HCT116 (cell line): ENCODE data around the gene C11orf91. TPM values are rescaled to one million over a fixed set of nuclear protein-coding genes. Genes with fewer than 3 reads are reported as not detected.

Experiments used
- ATAC-seq: fragments of 200-7000 bp; cut with Tn5 transposase; 2 replicates; pipeline ENCODE4 v1.9.1; 2020; ENCODE audit warnings: mild to moderate bottlenecking, moderate library complexity
- BruUV-seq: library from RNA; stranded (reverse); fragments of 400-500 nt; replicated peaks from 2 replicates; lab custom pipeline; 2021; lab: Mats Ljungman, UMichigan
- CTCF ChIA-PET: fragments of 300-600 bp; sonication (Branson Sonifier 250); formaldehyde crosslinking; loops from one replicate; lab custom pipeline; 2021; ENCODE audit warnings: antibody characterized with exemption; lab: Charles Lee
- POLR2A ChIA-PET: fragments of 300-600, 350-600 bp; sonication (Branson Sonifier 250); formaldehyde crosslinking; loops from one replicate; lab custom pipeline; 2021; ENCODE audit warnings: antibody characterized with exemption; lab: Charles Lee
- RAD21 ChIA-PET, 2 experiments: fragments of 300-600 bp; sonication (Branson Sonifier 250); formaldehyde crosslinking; loops; one replicate each; lab custom pipeline; 2023; ENCODE audit warnings: low total read pairs in 2 of 2; ENCODE audit not compliant: uncharacterized antibody in 2 of 2, unreplicated experiment in 2 of 2, low non-redundant PET in 1 of 2; lab: Charles Lee
- DNase-seq: peaks from one replicate; pipeline ENCODE4 v3.0.0-alpha.2; 2010; ENCODE audit warnings: low read depth, low spot score
- H2AFZ ChIP-seq: fragments of 200-600 bp; shearing (Covaris generic), sonication (generic); 2 replicates; pipeline ENCODE4 v1.6.1; 2017; ENCODE audit warnings: low read depth, mixed run types, mixed read lengths, antibody characterized with exemption, low read length; ENCODE audit not compliant: poor library complexity, severe bottlenecking
- H3K27ac ChIP-seq: 2 replicates; pipeline ENCODE4 v1.5.1; 2012; ENCODE audit warnings: low read depth, low read length
- H3K27me3 ChIP-seq: fragments of 200-600 bp; sonication (generic); 2 replicates; pipeline ENCODE4 v1.6.1; 2016; ENCODE audit warnings: mixed run types, low read length, mixed read lengths; ENCODE audit not compliant: insufficient read depth
- H3K36me3 ChIP-seq, 2 experiments: fragments of 200-500 bp in 1 of 2; fragments of 200-600 bp in 1 of 2; sonication (Bioruptor generic) in 1 of 2; sonication (generic) in 1 of 2; 2 replicates each; pipeline versions ENCODE4 v1.5.1 to v1.6.1; 2014 to 2016; ENCODE audit warnings: low read length in 2 of 2, inconsistent platforms in 1 of 2, mixed read lengths in 1 of 2, mixed run types in 1 of 2; ENCODE audit not compliant: insufficient read depth in 2 of 2, control insufficient read depth in 1 of 2
- H3K4me1 ChIP-seq, 2 experiments: fragments of 200-600 bp in 1 of 2; sonication (generic) in 1 of 2; 2 replicates each; pipeline versions ENCODE4 v1.5.1 to v1.6.1; 2012 to 2017; ENCODE audit warnings: low read length in 2 of 2, inconsistent platforms in 1 of 2, mild to moderate bottlenecking in 1 of 2, mixed read lengths in 1 of 2, mixed run types in 1 of 2, moderate library complexity in 1 of 2; ENCODE audit not compliant: insufficient read depth in 2 of 2, control insufficient read depth in 1 of 2
- H3K4me2 ChIP-seq: fragments of 200-600 bp; sonication (generic); 2 replicates; pipeline ENCODE4 v1.6.1; 2017; ENCODE audit warnings: mixed run types, low read length, mixed read lengths
- H3K4me3 ChIP-seq, 2 experiments: fragments of 200-600 bp in 1 of 2; sonication (generic) in 1 of 2; replicated peaks in 1 of 2; 2 replicates each; pipeline ENCODE4 v1.5.1; 2011 to 2016; ENCODE audit warnings: low read length in 2 of 2, control low read depth in 1 of 2, low read depth in 1 of 2, mild to moderate bottlenecking in 1 of 2, mixed read lengths in 1 of 2, mixed run types in 1 of 2
- H3K79me2 ChIP-seq: fragments of 200-600 bp; sonication (generic); 2 replicates; pipeline ENCODE4 v1.6.1; 2017; ENCODE audit warnings: mild to moderate bottlenecking, mixed run types, low read length, moderate library complexity, mixed read lengths; ENCODE audit not compliant: insufficient read depth
- H3K9ac ChIP-seq: fragments of 200-600 bp; sonication (generic); 2 replicates; pipeline ENCODE4 v1.6.1; 2016; ENCODE audit warnings: low read length, mixed read lengths
- H3K9me2 ChIP-seq: fragments of 200-600 bp; sonication (generic), shearing (Covaris generic); 2 replicates; pipeline ENCODE4 v1.6.1; 2017; ENCODE audit warnings: mixed run types, mild to moderate bottlenecking, moderate library complexity; ENCODE audit not compliant: insufficient read depth
- H3K9me3 ChIP-seq, 2 experiments: fragments of 200-500 bp in 1 of 2; fragments of 200-600 bp in 1 of 2; sonication (Bioruptor generic) in 1 of 2; sonication (generic) in 1 of 2; 2 replicates each; pipeline ENCODE4 v1.6.1; 2014 to 2017; ENCODE audit warnings: low read length in 2 of 2, mixed read lengths in 2 of 2, inconsistent platforms in 1 of 2, low read depth in 1 of 2, mild to moderate bottlenecking in 1 of 2, mixed run types in 1 of 2, moderate library complexity in 1 of 2; ENCODE audit not compliant: control insufficient read depth in 1 of 2, insufficient read depth in 1 of 2
- H4K20me1 ChIP-seq: fragments of 200-600 bp; sonication (generic), shearing (Covaris generic); 2 replicates; pipeline ENCODE4 v1.6.1; 2017; ENCODE audit warnings: mixed run types, mild to moderate bottlenecking, moderate library complexity; ENCODE audit not compliant: insufficient read depth
- CBX3 ChIP-seq: IDR thresholded peaks from 2 replicates; pipeline ENCODE4 v1.6.1; 2012; ENCODE audit warnings: low read depth
- ELF1 ChIP-seq: IDR thresholded peaks from 2 replicates; pipeline ENCODE4 v1.6.1; 2012; ENCODE audit warnings: low read depth, borderline replicate concordance
- EZH2 ChIP-seq: fragments of 200-600 bp; sonication (generic); IDR thresholded peaks from 2 replicates; pipeline ENCODE4 v1.6.1; 2017; ENCODE audit warnings: antibody characterized with exemption, mixed run types
- EZH2phosphoT487 ChIP-seq: fragments of 200-600 bp; IDR thresholded peaks from 2 replicates; pipeline ENCODE4 v1.6.1; 2018; ENCODE audit warnings: antibody characterized with exemption, borderline replicate concordance
- FOSL1 ChIP-seq: IDR thresholded peaks from 2 replicates; pipeline ENCODE4 v1.6.1; 2012; ENCODE audit warnings: low read depth
- JUND ChIP-seq: IDR thresholded peaks from 2 replicates; pipeline ENCODE4 v1.6.1; 2012
- POLR2A ChIP-seq: IDR thresholded peaks from 2 replicates; pipeline ENCODE4 v1.7.0; 2011; ENCODE audit warnings: borderline replicate concordance; ENCODE audit not compliant: insufficient read depth, insufficient read length; ENCODE audit errors: extremely low read depth
- POLR2AphosphoS5 ChIP-seq: IDR thresholded peaks from 2 replicates; pipeline ENCODE4 v1.6.1; 2011; ENCODE audit warnings: mild to moderate bottlenecking, low read depth, low read length, moderate library complexity
- RAD21 ChIP-seq: IDR thresholded peaks from 2 replicates; pipeline ENCODE4 v1.6.1; 2012; ENCODE audit warnings: low read depth, mild to moderate bottlenecking
- SP1 ChIP-seq: IDR thresholded peaks from 2 replicates; pipeline ENCODE4 v1.6.1; 2012; ENCODE audit warnings: low read depth
- SRF ChIP-seq: IDR thresholded peaks from 2 replicates; pipeline ENCODE4 v1.6.1; 2012; ENCODE audit warnings: low read depth
- TCF7L2 ChIP-seq: IDR thresholded peaks from 2 replicates; pipeline ENCODE4 v1.7.0; 2011; ENCODE audit warnings: borderline replicate concordance, inconsistent platforms; ENCODE audit not compliant: insufficient read depth, insufficient read length; ENCODE audit errors: extremely low read depth
- YY1 ChIP-seq: IDR thresholded peaks from 2 replicates; pipeline ENCODE4 v1.6.1; 2011; ENCODE audit warnings: low read length, low read depth, moderate library complexity, mild to moderate bottlenecking; ENCODE audit not compliant: insufficient replicate concordance; ENCODE audit errors: extremely low read depth
- ZFX ChIP-seq: fragments of 450-650 bp; IDR thresholded peaks from 2 replicates; pipeline ENCODE4 v1.6.1; 2017
- intact Hi-C: fragments of 100-400 bp; cut with micrococcal nuclease; formaldehyde crosslinking; loops from 2 replicates; pipeline ENCODE4 v1.10.0; 2022
- total RNA-seq: library from RNA; stranded (reverse); gene quantifications from one replicate; pipeline ENCODE4 v1.2.1, GENCODE V29; 2021; ENCODE audit not compliant: unreplicated experiment
- TF ChIP-seq, protein P1 (sequence below): IDR thresholded peaks from 2 replicates; pipeline ENCODE4 v1.6.1; 2012

Gene C11orf91
- total RNA-seq, 1 experiment from 2014 or later = 0.54 TPM

DNA sequence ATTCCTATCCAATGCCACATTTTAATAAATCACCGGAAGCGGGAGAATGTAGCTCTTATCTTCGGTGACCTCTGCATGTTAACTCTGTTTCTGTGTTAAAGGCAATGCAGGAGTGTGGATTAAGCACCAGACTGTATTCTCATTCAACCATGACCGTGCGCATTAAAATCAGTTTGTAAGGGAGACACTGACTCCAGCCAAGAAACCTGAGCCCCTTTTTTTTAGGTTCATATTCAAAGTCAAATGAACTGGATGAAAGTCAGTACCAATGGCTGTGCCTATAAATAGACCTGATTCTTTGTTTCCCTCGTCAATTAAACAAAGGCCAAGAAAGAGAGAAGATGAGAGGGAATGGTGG lies 32.2 kb downstream of the C11orf91 start:
- H3K4me1 ChIP-seq = peaks cover 0 to 14% of the 10 kb centered on the region in 2 experiments; a peak in 2 of 4 replicates
- H3K79me2 ChIP-seq = no peaks in the 10 kb centered on the region
- CTCF ChIA-PET = no interaction called here
- POLR2A ChIA-PET = interaction anchor here (0.7 kb wide), 1 partner anchor 20 kb away, joined by 3 read pairs; no protein-coding TSS in a partner anchor
- intact Hi-C loops = no loop called here
- no peak overlapping the region for H2AFZ ChIP-seq
- no TSS peak for BruUV-seq
- no peak overlapping the region for H3K4me3 ChIP-seq
- H3K9me2 ChIP-seq = no peaks in the 10 kb centered on the region
- H3K27me3 ChIP-seq = no peaks in the 10 kb centered on the region
- H3K36me3 ChIP-seq = no peaks in the 10 kb centered on the region
- DNase-seq (no peak), ATAC-seq (no peak)
- H3K9ac ChIP-seq = no peak overlapping the region
- H4K20me1 ChIP-seq = no peaks in the 10 kb centered on the region
- RAD21 ChIA-PET = no interaction called here
- H3K27ac ChIP-seq = no peak overlapping the region
- H3K4me2 ChIP-seq = no peak overlapping the region
- H3K9me3 ChIP-seq = no peaks in the 10 kb centered on the region
- no peak for TF ChIP-seq CBX3
- TF ChIP-seq, protein P1, sequence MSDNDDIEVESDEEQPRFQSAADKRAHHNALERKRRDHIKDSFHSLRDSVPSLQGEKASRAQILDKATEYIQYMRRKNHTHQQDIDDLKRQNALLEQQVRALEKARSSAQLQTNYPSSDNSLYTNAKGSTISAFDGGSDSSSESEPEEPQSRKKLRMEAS = no peak
- no peak for TF ChIP-seq EZH2
- TF ChIP-seq SP1 = no peak
- no peak for TF ChIP-seq RAD21
- TF ChIP-seq POLR2A = no peak
- TF ChIP-seq POLR2AphosphoS5 = no peak
- TF ChIP-seq TCF7L2 = no peak
- TF ChIP-seq JUND = no peak
- no peak for TF ChIP-seq SRF
- no peak for TF ChIP-seq EZH2phosphoT487
- TF ChIP-seq ZFX = no peak

DNA sequence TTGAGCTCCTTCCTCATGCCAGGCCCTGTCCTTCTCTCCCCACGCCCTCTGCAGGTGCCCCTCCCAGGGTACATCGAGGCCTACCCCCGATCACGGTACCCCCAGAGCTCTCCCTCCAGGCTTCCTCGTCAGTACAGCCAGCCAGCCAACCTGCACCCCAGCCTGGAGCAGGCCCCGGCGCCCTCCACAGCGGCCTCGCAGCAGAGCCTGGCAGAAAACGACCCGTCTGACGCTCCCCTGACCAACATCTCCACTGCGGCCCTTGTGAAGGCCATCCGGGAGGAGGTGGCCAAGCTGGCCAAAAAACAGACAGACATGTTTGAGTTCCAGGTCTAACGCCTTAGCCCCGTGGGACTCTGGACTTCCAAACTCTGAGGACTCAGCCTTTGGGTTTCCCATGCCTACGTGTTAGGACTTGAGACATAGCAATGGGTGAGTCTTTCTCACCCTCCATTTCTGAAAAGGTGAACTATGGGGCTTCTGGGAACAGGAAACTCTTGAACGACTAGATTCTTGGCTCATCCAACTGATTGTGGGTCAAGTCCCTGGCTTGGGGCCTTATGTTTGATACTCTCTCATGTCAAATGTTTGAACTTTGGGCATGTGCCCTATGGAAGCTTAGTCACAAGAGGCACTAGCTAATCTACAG lies 32.7 kb downstream of the C11orf91 start:
- no peak for TF ChIP-seq YY1
- TF ChIP-seq FOSL1 = no peak
- TF ChIP-seq ELF1 = no peak
- RAD21 ChIA-PET = no interaction called here
- Histone ChIP-seq H3K4me3 (no peak overlapping the region), H3K79me2 (no peaks in the 10 kb centered on the region), H3K36me3 (no peaks in the 10 kb centered on the region), H3K27me3 (no peaks in the 10 kb centered on the region), H3K4me2 (no peak overlapping the region), H2AFZ (no peak overlapping the region), H3K9me2 (no peaks in the 10 kb centered on the region), H4K20me1 (no peaks in the 10 kb centered on the region), H3K9ac (no peak overlapping the region), H3K4me1 (peaks cover 0 to 14% of the 10 kb centered on the region in 2 experiments; a peak in 2 of 4 replicates), H3K27ac (no peak overlapping the region), H3K9me3 (no peaks in the 10 kb centered on the region)
- POLR2A ChIA-PET = no interaction called here
- no TSS peak for BruUV-seq
- ATAC-seq (no peak), DNase-seq (no peak)
- intact Hi-C loops = no loop called here
- CTCF ChIA-PET = no interaction called here
